ENCODE results near the gene LPIN3.

DNA sequence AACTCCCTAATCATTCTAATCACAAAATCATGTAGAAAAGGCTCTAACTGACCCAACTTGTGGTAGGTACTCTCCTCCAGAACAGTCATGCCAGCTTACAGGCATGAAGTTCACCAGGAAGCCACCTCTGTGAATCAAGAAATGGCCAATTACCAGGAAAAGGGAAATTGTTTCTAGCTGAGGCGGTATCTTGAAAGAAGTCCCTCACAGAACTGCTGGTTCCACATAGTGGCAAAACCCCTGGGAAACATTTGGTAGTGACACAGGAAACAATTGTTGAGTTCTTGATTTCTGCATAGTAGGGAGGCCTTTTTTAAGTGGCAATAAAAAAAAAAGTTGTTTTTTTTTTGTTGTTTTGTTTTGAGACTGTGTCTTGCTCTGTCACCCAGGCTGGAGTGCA, 19.6 kb upstream of the LPIN3 start:
- TF ChIP-seq, protein P1, sequence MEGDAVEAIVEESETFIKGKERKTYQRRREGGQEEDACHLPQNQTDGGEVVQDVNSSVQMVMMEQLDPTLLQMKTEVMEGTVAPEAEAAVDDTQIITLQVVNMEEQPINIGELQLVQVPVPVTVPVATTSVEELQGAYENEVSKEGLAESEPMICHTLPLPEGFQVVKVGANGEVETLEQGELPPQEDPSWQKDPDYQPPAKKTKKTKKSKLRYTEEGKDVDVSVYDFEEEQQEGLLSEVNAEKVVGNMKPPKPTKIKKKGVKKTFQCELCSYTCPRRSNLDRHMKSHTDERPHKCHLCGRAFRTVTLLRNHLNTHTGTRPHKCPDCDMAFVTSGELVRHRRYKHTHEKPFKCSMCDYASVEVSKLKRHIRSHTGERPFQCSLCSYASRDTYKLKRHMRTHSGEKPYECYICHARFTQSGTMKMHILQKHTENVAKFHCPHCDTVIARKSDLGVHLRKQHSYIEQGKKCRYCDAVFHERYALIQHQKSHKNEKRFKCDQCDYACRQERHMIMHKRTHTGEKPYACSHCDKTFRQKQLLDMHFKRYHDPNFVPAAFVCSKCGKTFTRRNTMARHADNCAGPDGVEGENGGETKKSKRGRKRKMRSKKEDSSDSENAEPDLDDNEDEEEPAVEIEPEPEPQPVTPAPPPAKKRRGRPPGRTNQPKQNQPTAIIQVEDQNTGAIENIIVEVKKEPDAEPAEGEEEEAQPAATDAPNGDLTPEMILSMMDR (IDR thresholded peaks at IDR 0.05): no peak
- TF ChIP-seq EZH2 (IDR thresholded peaks at IDR 0.05) (no peak), EZH2phosphoT487 (IDR thresholded peaks at IDR 0.05) (no peak)
